DOHH2 (cell line): ENCODE data around the gene COPZ2.

Source experiments
- CTCF ChIP-seq: fragments of 200-600 bp; sonication (generic); IDR thresholded peaks from one replicate; pipeline ENCODE4 v1.5.1; 2014; ENCODE audit warnings: antibody characterized with exemption, mild to moderate bottlenecking, low read depth, low read length; ENCODE audit not compliant: poor library complexity, severe bottlenecking
- EZH2phosphoT487 ChIP-seq: fragments of 200-600 bp; sonication (generic); IDR thresholded peaks from 2 replicates; pipeline ENCODE4 v1.6.1; 2017; ENCODE audit warnings: borderline replicate concordance, mild to moderate bottlenecking, antibody characterized with exemption, low read length, moderate library complexity, mixed read lengths

DNA sequence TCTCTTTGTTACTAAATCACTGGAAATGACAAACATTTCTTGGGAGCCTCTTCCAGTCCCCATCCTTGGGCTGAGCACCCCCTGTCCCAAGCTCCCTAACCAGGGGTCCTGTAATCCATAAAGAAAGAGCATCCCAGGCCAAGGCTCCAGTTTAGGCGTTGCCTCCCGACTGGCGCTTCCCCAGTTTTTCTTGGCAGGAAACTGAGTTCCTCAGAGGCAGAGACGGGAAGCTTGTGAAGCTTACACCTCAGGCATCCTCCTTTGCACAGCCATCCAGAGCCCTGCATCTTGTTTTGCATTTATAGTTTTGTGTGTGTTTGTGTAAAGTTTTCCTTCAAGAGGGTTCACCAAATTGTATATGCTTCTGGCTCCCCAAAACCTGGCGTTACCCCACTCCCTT is 7.1 kb downstream of the COPZ2 start:
- TF ChIP-seq CTCF (no peak), EZH2phosphoT487 (no peak)
